GM19372 (cell line): Measurements from ENCODE around the gene ATP8B4.
A peak's percentile ranks its signal among the peaks of the same experiment; 100 is the strongest.
"Not testable (repeated sequence)": the region's sequence is repeated elsewhere in the genome, so short reads cannot be mapped to it uniquely, and the experiment has no call there.

Source experiments
- ATAC-seq: cut with Tn5 transposase; IDR thresholded peaks from one replicate; pipeline ENCODE4 v1.9.1; 2021; ENCODE audit warnings: mild to moderate bottlenecking, low read depth, moderate library complexity; ENCODE audit not compliant: unreplicated experiment

The ATP8B4 gene

GRCh38 chr15:50140098-50140497, 21.1 kb upstream of the ATP8B4 start:
- ATAC-seq, result no peak

- ATAC-seq, result no peak
Measured at GRCh38 chr15:50138391-50138790, 19.4 kb upstream of the ATP8B4 start.

GRCh38 chr15:50137893-50138292, 18.9 kb upstream of the ATP8B4 start:
- ATAC-seq, result no peak

- ATAC-seq, result no peak
Measured at GRCh38 chr15:50137330-50137761, 18.3 kb upstream of the ATP8B4 start.

- peak; percentile 41 for ATAC-seq
Measured at GRCh38 chr15:50135031-50135551, 16.1 kb upstream of the ATP8B4 start.

GRCh38 chr15:50134524-50135024, 15.5 kb upstream of the ATP8B4 start:
- ATAC-seq, result peak; percentile 62

- not testable (repeated sequence) for ATAC-seq
Measured at GRCh38 chr15:50132251-50132984, 13.4 kb upstream of the ATP8B4 start.

GRCh38 chr15:50131617-50132016, 12.6 kb upstream of the ATP8B4 start:
- ATAC-seq, result no peak

- ATAC-seq, result no peak
Measured at GRCh38 chr15:50128266-50128665, 9.2 kb upstream of the ATP8B4 start.

GRCh38 chr15:50127255-50127777, 8.3 kb upstream of the ATP8B4 start:
- ATAC-seq, result no peak

- ATAC-seq, result no peak
Measured at GRCh38 chr15:50126072-50126471, 7.0 kb upstream of the ATP8B4 start.

- ATAC-seq, result no peak
Measured at GRCh38 chr15:50124631-50125030, 5.6 kb upstream of the ATP8B4 start.

GRCh38 chr15:50123861-50124557, 5.0 kb upstream of the ATP8B4 start:
- ATAC-seq, result no peak

- ATAC-seq, result no peak
Measured at GRCh38 chr15:50120729-50121128, 1.7 kb upstream of the ATP8B4 start.

GRCh38 chr15:50117431-50118027, 1.5 kb downstream of the ATP8B4 start:
- ATAC-seq, result no peak

- no peak for ATAC-seq
Measured at GRCh38 chr15:50116477-50116876, 2.6 kb downstream of the ATP8B4 start.

- no peak for ATAC-seq
Measured at GRCh38 chr15:50113992-50114780, 4.8 kb downstream of the ATP8B4 start.

GRCh38 chr15:50113187-50113505, 5.9 kb downstream of the ATP8B4 start:
- no peak for ATAC-seq

- ATAC-seq, result no peak
Measured at GRCh38 chr15:50112488-50113186, 6.4 kb downstream of the ATP8B4 start.

GRCh38 chr15:50110285-50110684, 8.7 kb downstream of the ATP8B4 start:
- ATAC-seq, result no peak
